Fibroblast of lung (primary cell): Measurements from ENCODE around the gene IRAG1. TPM values are rescaled to one million over a fixed set of nuclear protein-coding genes. Genes with fewer than 3 reads are reported as not detected.
A peak's percentile ranks its signal among the peaks of the same experiment; 100 is the strongest.

ENCODE experiments used
- DNase-seq, 2 donors: peaks; one replicate each; pipeline versions ENCODE4 v3.0.0 to v3.0.0-alpha.2; 2010; ENCODE audit warnings: low read depth in 2 of 2
- H2AFZ ChIP-seq: 2 replicates; pipeline ENCODE4 v1.5.1; 2012; ENCODE audit warnings: low read length, control low read depth, inconsistent platforms
- H3K27ac ChIP-seq: 2 replicates; pipeline ENCODE4 v1.5.1; 2011; ENCODE audit warnings: low read length, control low read depth; ENCODE audit not compliant: insufficient read depth
- H3K27me3 ChIP-seq: 2 replicates; pipeline ENCODE4 v1.5.1; 2011; ENCODE audit warnings: mild to moderate bottlenecking, low read length; ENCODE audit not compliant: control insufficient read depth, insufficient read depth
- H3K36me3 ChIP-seq: 2 replicates; pipeline ENCODE4 v1.5.1; 2011; ENCODE audit warnings: low read length; ENCODE audit not compliant: control insufficient read depth, insufficient read depth
- H3K4me1 ChIP-seq: 2 replicates; pipeline ENCODE4 v1.5.1; 2011; ENCODE audit warnings: low read length; ENCODE audit not compliant: control insufficient read depth, insufficient read depth; ENCODE audit errors: extremely low read depth
- H3K4me2 ChIP-seq: 2 replicates; pipeline ENCODE4 v1.5.1; 2011; ENCODE audit warnings: low read length, control low read depth; ENCODE audit not compliant: insufficient read depth; ENCODE audit errors: extremely low read depth
- H3K4me3 ChIP-seq, 4 experiments: fragments of 200-600 bp in 1 of 4; sonication (generic) in 1 of 4; replicated peaks in 1 of 4; 2 replicates each; pipeline ENCODE4 v1.5.1; 2011 to 2016; ENCODE audit warnings: low read length in 4 of 4, low read depth in 3 of 4, mild to moderate bottlenecking in 3 of 4, control low read depth in 2 of 4, inconsistent platforms in 1 of 4, mixed read lengths in 1 of 4; ENCODE audit not compliant: insufficient read depth in 1 of 4; ENCODE audit errors: control extremely low read depth in 1 of 4
- H3K79me2 ChIP-seq: 2 replicates; pipeline ENCODE4 v1.5.1; 2012; ENCODE audit warnings: mild to moderate bottlenecking, low read length, inconsistent platforms; ENCODE audit not compliant: control insufficient read depth, insufficient read depth
- H3K9ac ChIP-seq: 2 replicates; pipeline ENCODE4 v1.5.1; 2011; ENCODE audit warnings: mild to moderate bottlenecking, low read length, control low read depth; ENCODE audit not compliant: insufficient read depth
- H3K9me3 ChIP-seq: 2 replicates; pipeline ENCODE4 v1.5.1; 2012; ENCODE audit warnings: low read depth, low read length; ENCODE audit not compliant: control insufficient read depth, insufficient read depth
- H4K20me1 ChIP-seq: 2 replicates; pipeline ENCODE4 v1.5.1; 2011; ENCODE audit warnings: low read length; ENCODE audit not compliant: control insufficient read depth, insufficient read depth; ENCODE audit errors: extremely low read depth
- EZH2 ChIP-seq: IDR thresholded peaks from 2 replicates; pipeline ENCODE4 v1.5.1; 2012; ENCODE audit warnings: low read length, control low read depth, mild to moderate bottlenecking; ENCODE audit errors: missing control alignments
- polyA plus RNA-seq, 2 donors: library from polyadenylated mRNA; depleted of rRNA in 1 of 2; stranded (reverse) in 1 of 2; unstranded in 1 of 2; fragments of >200 nt; gene quantifications; 2 replicates each; pipeline ENCODE4 v1.2.1, GENCODE V29; 2011 to 2012; ENCODE audit warnings: missing spikeins in 1 of 2
- total RNA-seq: library from RNA; depleted of rRNA; stranded (reverse); fragments of >200 nt; gene quantifications from 2 replicates; pipeline ENCODE4 v1.2.1, GENCODE V29; 2014
- TF ChIP-seq, protein P1 (sequence below), 2 donors: IDR thresholded peaks in 1 of 2; conservative IDR thresholded peaks in 1 of 2; 1 replicate in 1 of 2; 2 replicates in 1 of 2; pipeline ENCODE4 v1.5.1; 2011 to 2012; ENCODE audit warnings: low read length in 2 of 2, control low read depth in 1 of 2, inconsistent platforms in 1 of 2, low read depth in 1 of 2, mild to moderate bottlenecking in 1 of 2

Gene IRAG1
- total and polyA plus RNA-seq, 2 donors (not counting 1 experiment from before 2014, with no cell fraction given), result 55.5 to 90.0 TPM

DNA sequence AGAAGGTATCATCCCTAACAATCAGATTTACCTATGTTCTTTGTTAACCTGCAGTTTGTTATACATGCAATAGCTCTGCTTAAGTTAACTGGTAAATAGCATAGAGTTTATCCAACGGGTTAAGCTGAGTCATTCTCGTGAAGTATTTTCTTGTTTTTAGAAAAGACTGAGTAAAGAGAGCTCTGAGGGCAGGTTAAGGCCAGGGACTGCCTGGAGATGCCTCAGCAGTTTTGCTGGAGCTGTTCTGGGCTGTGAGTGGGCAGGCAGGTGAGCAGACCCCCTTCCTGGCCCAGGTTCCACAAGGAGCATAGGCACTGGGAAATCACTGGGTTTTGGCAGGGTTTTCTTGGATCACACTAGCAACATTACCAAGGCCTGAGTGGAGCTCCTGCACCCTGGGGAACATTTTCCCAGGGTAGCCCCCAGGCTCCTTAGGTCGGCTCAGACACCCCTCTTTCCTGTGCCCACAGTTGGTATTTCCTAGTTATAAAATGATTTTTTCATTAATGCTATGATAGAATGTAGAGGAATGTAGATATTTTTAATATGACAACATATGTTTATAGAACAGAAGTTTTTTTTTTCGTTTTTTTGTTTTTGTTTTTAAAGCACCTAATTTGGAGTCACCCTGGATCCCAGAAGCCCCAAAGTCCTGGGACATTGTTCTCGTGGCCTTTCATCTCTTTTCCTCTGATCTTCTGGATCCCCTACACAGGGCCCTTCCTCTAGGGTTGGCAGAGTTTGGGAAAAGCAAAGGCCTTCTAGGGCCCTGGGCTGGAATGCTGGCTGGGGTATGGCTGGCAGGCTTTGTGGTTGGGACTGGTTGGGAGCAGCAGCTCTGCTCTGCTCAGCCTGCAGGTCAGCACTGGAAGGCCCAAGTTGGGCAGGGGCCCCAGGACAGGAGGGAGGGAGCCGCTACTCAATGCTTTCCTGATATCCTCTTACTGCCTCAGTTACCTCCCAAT, 26.7 kb downstream of the IRAG1 start:
- Histone ChIP-seq H3K4me3 (no peak overlapping the region), H3K36me3 (no peaks in the 10 kb centered on the region), H3K27me3 (no peaks in the 10 kb centered on the region), H3K9ac (peak overlapping the region; percentile 30), H2AFZ (no peak overlapping the region), H3K4me1 (peaks cover 36% of the 10 kb centered on the region), H3K27ac (peak overlapping the region; percentile 88), H4K20me1 (no peaks in the 10 kb centered on the region), H3K9me3 (no peaks in the 10 kb centered on the region), H3K79me2 (peaks cover 3% of the 10 kb centered on the region), H3K4me2 (peak overlapping the region; percentile 68)
- peak; percentile 60 to 61 for DNase-seq
- no peak for TF ChIP-seq EZH2
- TF ChIP-seq, protein P1, sequence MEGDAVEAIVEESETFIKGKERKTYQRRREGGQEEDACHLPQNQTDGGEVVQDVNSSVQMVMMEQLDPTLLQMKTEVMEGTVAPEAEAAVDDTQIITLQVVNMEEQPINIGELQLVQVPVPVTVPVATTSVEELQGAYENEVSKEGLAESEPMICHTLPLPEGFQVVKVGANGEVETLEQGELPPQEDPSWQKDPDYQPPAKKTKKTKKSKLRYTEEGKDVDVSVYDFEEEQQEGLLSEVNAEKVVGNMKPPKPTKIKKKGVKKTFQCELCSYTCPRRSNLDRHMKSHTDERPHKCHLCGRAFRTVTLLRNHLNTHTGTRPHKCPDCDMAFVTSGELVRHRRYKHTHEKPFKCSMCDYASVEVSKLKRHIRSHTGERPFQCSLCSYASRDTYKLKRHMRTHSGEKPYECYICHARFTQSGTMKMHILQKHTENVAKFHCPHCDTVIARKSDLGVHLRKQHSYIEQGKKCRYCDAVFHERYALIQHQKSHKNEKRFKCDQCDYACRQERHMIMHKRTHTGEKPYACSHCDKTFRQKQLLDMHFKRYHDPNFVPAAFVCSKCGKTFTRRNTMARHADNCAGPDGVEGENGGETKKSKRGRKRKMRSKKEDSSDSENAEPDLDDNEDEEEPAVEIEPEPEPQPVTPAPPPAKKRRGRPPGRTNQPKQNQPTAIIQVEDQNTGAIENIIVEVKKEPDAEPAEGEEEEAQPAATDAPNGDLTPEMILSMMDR (conservative IDR thresholded peaks at IDR 0.05 in 1 of 2, IDR thresholded peaks at IDR 0.05 in 1 of 2; ENCODE audit: low read depth in 1 of 2, low read length in 2 of 2), result no peak

DNA sequence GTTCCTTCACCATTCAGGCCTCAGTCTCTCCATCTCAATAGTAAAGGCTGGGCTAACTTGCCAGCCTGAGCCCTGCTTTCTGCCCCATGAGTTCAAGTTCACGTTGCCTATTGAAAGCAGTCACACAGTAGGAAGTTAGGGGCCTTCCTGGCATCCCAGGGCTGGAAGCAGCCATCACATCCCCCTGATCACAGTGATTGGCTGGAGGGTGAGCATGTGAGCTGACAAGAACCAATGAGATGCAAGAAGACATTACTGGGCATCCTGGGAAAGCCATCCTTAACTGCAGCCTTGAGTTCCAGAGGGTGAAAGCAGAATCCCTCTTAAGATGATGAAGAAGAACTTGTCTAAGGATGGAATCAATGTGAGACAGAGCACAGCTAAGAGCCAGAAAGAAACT, 29.1 kb downstream of the IRAG1 start:
- no peak overlapping the region for H3K9ac ChIP-seq
- no peak overlapping the region for H2AFZ ChIP-seq
- H3K79me2 ChIP-seq, result peaks cover 3% of the 10 kb centered on the region
- H4K20me1 ChIP-seq, result no peaks in the 10 kb centered on the region
- no peaks in the 10 kb centered on the region for H3K36me3 ChIP-seq
- H3K4me3 ChIP-seq, result no peak overlapping the region
- no peaks in the 10 kb centered on the region for H3K27me3 ChIP-seq
- peaks cover 31% of the 10 kb centered on the region for H3K4me1 ChIP-seq
- DNase-seq, result no peak
- H3K4me2 ChIP-seq, result no peak overlapping the region
- TF ChIP-seq, protein P1 (conservative IDR thresholded peaks at IDR 0.05 in 1 of 2, IDR thresholded peaks at IDR 0.05 in 1 of 2; ENCODE audit: low read depth in 1 of 2, low read length in 2 of 2), result no peak
- no peak for TF ChIP-seq EZH2
- no peaks in the 10 kb centered on the region for H3K9me3 ChIP-seq
- no peak overlapping the region for H3K27ac ChIP-seq

DNA sequence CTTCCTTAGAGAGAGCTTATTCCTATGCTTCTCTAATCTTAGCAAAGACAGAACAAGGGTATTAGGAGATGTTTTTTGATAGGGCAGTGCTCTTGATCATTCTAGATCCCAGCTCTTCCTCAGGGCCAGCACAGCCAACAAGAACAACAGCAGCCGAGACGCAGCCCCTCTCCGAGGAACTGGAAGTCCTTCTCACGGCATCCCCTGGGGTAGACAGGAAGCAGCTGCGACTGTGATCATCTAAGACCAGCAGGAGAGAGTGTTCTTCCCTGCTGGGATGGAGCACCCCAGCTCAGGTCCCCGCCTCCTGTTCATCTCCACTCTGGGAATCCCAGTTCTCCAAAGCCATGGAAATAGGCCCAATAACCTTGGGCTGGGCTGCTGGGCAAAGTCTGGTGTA, 29.6 kb downstream of the IRAG1 start:
- Histone ChIP-seq H4K20me1 (no peaks in the 10 kb centered on the region), H3K9me3 (no peaks in the 10 kb centered on the region), H3K9ac (no peak overlapping the region), H3K27ac (no peak overlapping the region), H3K36me3 (no peaks in the 10 kb centered on the region), H3K4me1 (peaks cover 35% of the 10 kb centered on the region), H3K4me3 (no peak overlapping the region), H2AFZ (no peak overlapping the region), H3K4me2 (no peak overlapping the region), H3K79me2 (peaks cover 3% of the 10 kb centered on the region), H3K27me3 (no peaks in the 10 kb centered on the region)
- no peak for TF ChIP-seq EZH2
- TF ChIP-seq, protein P1 (conservative IDR thresholded peaks at IDR 0.05 in 1 of 2, IDR thresholded peaks at IDR 0.05 in 1 of 2; ENCODE audit: low read depth in 1 of 2, low read length in 2 of 2), result no peak
- no peak for DNase-seq
